Keratinocyte (primary cell): ENCODE measurements around the gene LILRB5. TPM values are rescaled to one million over a fixed set of nuclear protein-coding genes. Genes with fewer than 3 reads are reported as not detected.

ENCODE experiments used
- DNase-seq: peaks from one replicate; pipeline ENCODE4 v3.0.0-alpha.2; 2011; ENCODE audit warnings: low read depth, missing footprints, low spot score
- FAIRE-seq: peaks from 2 replicates; lab custom pipeline; 2011; peaks lifted over from hg19 to GRCh38; lab: Jason Lieb, UNC
- H2AFZ ChIP-seq: 2 replicates; pipeline ENCODE4 v1.6.0; 2012; ENCODE audit warnings: low read length, control low read depth, inconsistent platforms; ENCODE audit not compliant: control insufficient read depth
- H3K27ac ChIP-seq: 2 replicates; pipeline ENCODE4 v1.5.1; 2011; ENCODE audit warnings: low read length; ENCODE audit not compliant: control insufficient read depth, insufficient read depth
- H3K27me3 ChIP-seq: 3 replicates; pipeline ENCODE4 v1.6.0; 2011; ENCODE audit warnings: low read length; ENCODE audit not compliant: control insufficient read depth, insufficient read depth; ENCODE audit errors: extremely low read depth
- H3K36me3 ChIP-seq, 2 experiments: 2 replicates in 1 of 2; 3 replicates in 1 of 2; pipeline ENCODE4 v1.5.1; 2011; ENCODE audit warnings: low read length in 2 of 2, mild to moderate bottlenecking in 1 of 2; ENCODE audit not compliant: control insufficient read depth in 2 of 2, insufficient read depth in 2 of 2; ENCODE audit errors: extremely low read depth in 1 of 2
- H3K4me1 ChIP-seq: 3 replicates; pipeline ENCODE4 v1.5.1; 2011; ENCODE audit warnings: low read length; ENCODE audit not compliant: control insufficient read depth, insufficient read depth; ENCODE audit errors: extremely low read depth
- H3K4me2 ChIP-seq: 3 replicates; pipeline ENCODE4 v1.6.0; 2011; ENCODE audit warnings: low read depth, low read length; ENCODE audit not compliant: control insufficient read depth, insufficient read depth; ENCODE audit errors: extremely low read depth
- H3K4me3 ChIP-seq, 3 experiments: fragments of 200-600 bp in 1 of 3; sonication (generic) in 1 of 3; 2 replicates in 2 of 3; 3 replicates in 1 of 3; pipeline ENCODE4 v1.5.1; 2011 to 2016; ENCODE audit warnings: low read length in 3 of 3, mild to moderate bottlenecking in 3 of 3, control low read depth in 2 of 3, inconsistent platforms in 1 of 3, low read depth in 1 of 3, mixed read lengths in 1 of 3, mixed run types in 1 of 3, moderate library complexity in 1 of 3; ENCODE audit not compliant: control insufficient read depth in 2 of 3, insufficient read depth in 2 of 3; ENCODE audit errors: extremely low read depth in 1 of 3
- H3K79me2 ChIP-seq: 2 replicates; pipeline ENCODE4 v1.6.0; 2012; ENCODE audit warnings: low read length; ENCODE audit not compliant: control insufficient read depth, insufficient read depth
- H3K9ac ChIP-seq: 3 replicates; pipeline ENCODE4 v1.6.0; 2011; ENCODE audit warnings: low read length; ENCODE audit not compliant: control insufficient read depth, insufficient read depth; ENCODE audit errors: extremely low read depth
- H3K9me1 ChIP-seq: 3 replicates; pipeline ENCODE4 v1.6.0; 2011; ENCODE audit warnings: low read length; ENCODE audit not compliant: control insufficient read depth, insufficient read depth; ENCODE audit errors: extremely low read depth
- H3K9me3 ChIP-seq: 2 replicates; pipeline ENCODE4 v1.5.1; 2012; ENCODE audit warnings: low read depth, low read length; ENCODE audit not compliant: control insufficient read depth
- H4K20me1 ChIP-seq: 3 replicates; pipeline ENCODE4 v1.6.0; 2011; ENCODE audit warnings: low read length; ENCODE audit not compliant: control insufficient read depth, insufficient read depth; ENCODE audit errors: extremely low read depth
- EZH2 ChIP-seq: IDR thresholded peaks from one replicate; pipeline ENCODE4 v1.6.1; 2012; ENCODE audit warnings: inconsistent platforms, mild to moderate bottlenecking, low read length, moderate library complexity
- dilution Hi-C: fragments of 300-500 bp; cut with MboI; formaldehyde crosslinking; loops from one replicate; pipeline ENCODE4 v1.7.0; 2020; ENCODE audit warnings: low sequenced_read_pairs; ENCODE audit not compliant: extremely low pct_ligation_motif_present
- polyA plus RNA-seq, 5 experiments: library from polyadenylated mRNA; depleted of rRNA in 3 of 5; stranded (reverse) in 3 of 5; stranded (forward) in 1 of 5; unstranded in 1 of 5; fragments of >200 nt; gene quantifications; 1 replicate in 1 of 5; 2 replicates in 3 of 5; 3 replicates in 1 of 5; pipeline versions ENCODE4 v1.2.1 to v1.2.3, GENCODE V29; 2011 to 2012; ENCODE audit warnings: missing spikeins in 2 of 5, low read depth in 1 of 5, low replicate concordance in 1 of 5
- TF ChIP-seq, protein P1 (sequence below), 3 experiments: IDR thresholded peaks in 1 of 3; conservative IDR thresholded peaks in 1 of 3; optimal IDR thresholded peaks in 1 of 3; 2 replicates in 2 of 3; 3 replicates in 1 of 3; pipeline versions ENCODE3 to v1.5.1; 2011; ENCODE audit warnings: low read length in 3 of 3, mild to moderate bottlenecking in 3 of 3, moderate library complexity in 2 of 3, control low read depth in 1 of 3, inconsistent platforms in 1 of 3; ENCODE audit not compliant: insufficient read depth in 2 of 3; ENCODE audit errors: extremely low read depth in 1 of 3

The LILRB5 gene
- polyA plus RNA-seq, 1 donor (not counting 4 experiments of a cell fraction or from before 2014, with no cell fraction given), result not detected

DNA sequence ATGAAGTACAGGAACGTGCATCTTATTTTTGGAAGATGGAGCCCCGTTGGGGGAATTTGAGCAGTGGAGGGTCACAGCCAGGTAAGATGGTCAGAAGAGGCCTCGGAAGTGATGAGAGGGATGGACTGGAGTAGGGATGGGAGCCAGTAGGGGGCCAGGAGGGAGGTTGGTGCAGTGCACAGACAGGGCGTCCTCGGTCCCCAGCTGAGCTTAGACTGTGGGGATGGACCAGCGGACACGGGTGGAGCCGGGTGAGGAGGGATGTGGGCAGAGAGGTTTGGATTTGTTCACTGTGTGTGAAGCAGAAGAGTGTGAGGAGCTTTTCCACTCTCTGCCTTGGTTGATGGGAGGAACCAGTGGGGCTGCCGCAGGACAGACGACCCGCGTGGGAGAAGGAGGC lies 45.8 kb downstream of the LILRB5 start:
- Histone ChIP-seq H3K9ac (no peak overlapping the region), H3K9me1 (no peaks in the 10 kb centered on the region), H3K36me3 (peaks cover 16 to 19% of the 10 kb centered on the region in 2 experiments), H3K4me3 (no peak overlapping the region), H3K27me3 (no peaks in the 10 kb centered on the region), H2AFZ (no peak overlapping the region), H3K9me3 (no peaks in the 10 kb centered on the region), H3K79me2 (peaks cover 7% of the 10 kb centered on the region), H3K4me2 (no peak overlapping the region), H3K4me1 (no peaks in the 10 kb centered on the region), H3K27ac (no peak overlapping the region), H4K20me1 (peaks cover 20% of the 10 kb centered on the region)
- no peak for TF ChIP-seq EZH2
- dilution Hi-C loops, result no loop called here
- FAIRE-seq (no peak), DNase-seq (no peak)

DNA sequence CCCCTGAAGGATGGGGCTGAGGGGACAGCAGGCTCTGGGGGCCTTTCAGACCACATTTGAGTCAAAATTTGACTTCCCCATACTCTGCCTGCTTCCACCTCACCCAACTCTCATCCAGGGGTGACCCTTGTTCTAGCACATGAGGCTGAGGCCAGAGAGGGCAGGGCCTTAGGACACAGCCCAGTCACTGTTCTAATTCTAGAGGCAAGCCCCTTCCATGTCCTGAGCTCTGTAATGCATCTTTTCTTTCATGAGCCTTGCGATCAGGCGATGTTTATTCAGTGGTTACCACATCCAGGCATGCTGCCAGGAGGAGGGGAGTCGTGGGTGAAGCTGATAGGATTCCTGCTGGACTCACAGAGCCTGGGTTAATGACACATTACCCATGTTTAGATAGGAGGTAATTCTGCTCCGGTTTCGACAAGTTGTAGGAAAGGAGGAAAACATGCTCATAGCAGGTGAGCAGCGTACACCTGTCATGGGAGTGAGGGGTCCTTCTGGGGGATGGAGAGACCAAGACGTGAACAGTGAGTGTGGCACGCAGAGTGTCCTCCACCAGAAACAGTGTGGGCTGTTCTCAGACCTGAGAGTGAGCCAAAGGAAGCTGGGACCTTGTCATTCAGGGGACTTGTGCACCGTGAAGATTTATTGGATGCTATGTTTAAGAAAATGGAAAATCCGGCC lies 47.1 kb downstream of the LILRB5 start:
- Histone ChIP-seq H3K4me3 (no peak overlapping the region), H3K4me2 (no peak overlapping the region), H3K36me3 (peaks cover 27 to 29% of the 10 kb centered on the region in 2 experiments), H3K9me3 (no peaks in the 10 kb centered on the region), H4K20me1 (peaks cover 33% of the 10 kb centered on the region), H3K27ac (peak overlapping the region; percentile 44), H3K9ac (peak overlapping the region; percentile 5), H2AFZ (no peak overlapping the region), H3K79me2 (peaks cover 20% of the 10 kb centered on the region), H3K27me3 (no peaks in the 10 kb centered on the region), H3K9me1 (no peaks in the 10 kb centered on the region), H3K4me1 (no peaks in the 10 kb centered on the region)
- dilution Hi-C loops, result no loop called here
- TF ChIP-seq, protein P1, sequence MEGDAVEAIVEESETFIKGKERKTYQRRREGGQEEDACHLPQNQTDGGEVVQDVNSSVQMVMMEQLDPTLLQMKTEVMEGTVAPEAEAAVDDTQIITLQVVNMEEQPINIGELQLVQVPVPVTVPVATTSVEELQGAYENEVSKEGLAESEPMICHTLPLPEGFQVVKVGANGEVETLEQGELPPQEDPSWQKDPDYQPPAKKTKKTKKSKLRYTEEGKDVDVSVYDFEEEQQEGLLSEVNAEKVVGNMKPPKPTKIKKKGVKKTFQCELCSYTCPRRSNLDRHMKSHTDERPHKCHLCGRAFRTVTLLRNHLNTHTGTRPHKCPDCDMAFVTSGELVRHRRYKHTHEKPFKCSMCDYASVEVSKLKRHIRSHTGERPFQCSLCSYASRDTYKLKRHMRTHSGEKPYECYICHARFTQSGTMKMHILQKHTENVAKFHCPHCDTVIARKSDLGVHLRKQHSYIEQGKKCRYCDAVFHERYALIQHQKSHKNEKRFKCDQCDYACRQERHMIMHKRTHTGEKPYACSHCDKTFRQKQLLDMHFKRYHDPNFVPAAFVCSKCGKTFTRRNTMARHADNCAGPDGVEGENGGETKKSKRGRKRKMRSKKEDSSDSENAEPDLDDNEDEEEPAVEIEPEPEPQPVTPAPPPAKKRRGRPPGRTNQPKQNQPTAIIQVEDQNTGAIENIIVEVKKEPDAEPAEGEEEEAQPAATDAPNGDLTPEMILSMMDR (optimal IDR thresholded peaks at IDR 0.05 in 1 of 3, IDR thresholded peaks at IDR 0.05 in 1 of 3, conservative IDR thresholded peaks at IDR 0.05 in 1 of 3; ENCODE audit: extremely low read depth in 1 of 3, insufficient read depth in 2 of 3, low read length in 3 of 3), result no peak
- no peak for TF ChIP-seq EZH2
- FAIRE-seq (peak; percentile 75), DNase-seq (no peak)
